ENCODE results near the gene PIP5K1C.

Gene PIP5K1C

GRCh38 chr19:3683405-3684053 is 16.7 kb downstream of the PIP5K1C start:
- TF ChIP-seq CTCF (IDR thresholded peaks at IDR 0.05; ENCODE audit: borderline replicate concordance, control extremely low read depth, extremely low read depth, insufficient read depth, missing control alignments) = no peak
- in situ Hi-C loops (cut with MboI; ENCODE audit: low sequenced_read_pairs, unreplicated experiment) = no loop called here
- DNase-seq (ENCODE audit: low spot score) = peak; percentile 69

- no peak for DNase-seq (ENCODE audit: low spot score)
- TF ChIP-seq CTCF (IDR thresholded peaks at IDR 0.05; ENCODE audit: borderline replicate concordance, control extremely low read depth, extremely low read depth, insufficient read depth, missing control alignments) = no peak
- in situ Hi-C loops (cut with MboI; ENCODE audit: low sequenced_read_pairs, unreplicated experiment) = no loop called here
Measured at GRCh38 chr19:3682741-3683404, 17.4 kb downstream of the PIP5K1C start.

GRCh38 chr19:3682286-3682685 is 18.0 kb downstream of the PIP5K1C start:
- in situ Hi-C loops (cut with MboI; ENCODE audit: low sequenced_read_pairs, unreplicated experiment) = no loop called here
- DNase-seq (ENCODE audit: low spot score) = no peak
- no peak for TF ChIP-seq CTCF (IDR thresholded peaks at IDR 0.05; ENCODE audit: borderline replicate concordance, control extremely low read depth, extremely low read depth, insufficient read depth, missing control alignments)

GRCh38 chr19:3680939-3681338 is 19.3 kb downstream of the PIP5K1C start:
- no peak for TF ChIP-seq CTCF (IDR thresholded peaks at IDR 0.05; ENCODE audit: borderline replicate concordance, control extremely low read depth, extremely low read depth, insufficient read depth, missing control alignments)
- no peak for DNase-seq (ENCODE audit: low spot score)
- in situ Hi-C loops (cut with MboI; ENCODE audit: low sequenced_read_pairs, unreplicated experiment) = no loop called here

GRCh38 chr19:3679581-3679980 is 20.7 kb downstream of the PIP5K1C start:
- no peak for TF ChIP-seq CTCF (IDR thresholded peaks at IDR 0.05; ENCODE audit: borderline replicate concordance, control extremely low read depth, extremely low read depth, insufficient read depth, missing control alignments)
- in situ Hi-C loops (cut with MboI; ENCODE audit: low sequenced_read_pairs, unreplicated experiment) = no loop called here
- no peak for DNase-seq (ENCODE audit: low spot score)

GRCh38 chr19:3679138-3679537 is 21.1 kb downstream of the PIP5K1C start:
- no peak for TF ChIP-seq CTCF (IDR thresholded peaks at IDR 0.05; ENCODE audit: borderline replicate concordance, control extremely low read depth, extremely low read depth, insufficient read depth, missing control alignments)
- DNase-seq (ENCODE audit: low spot score) = no peak
- in situ Hi-C loops (cut with MboI; ENCODE audit: low sequenced_read_pairs, unreplicated experiment) = no loop called here
